Endothelial cell of umbilical vein (primary cell): ENCODE results near the gene NDUFS1.

ENCODE experiments used
- CTCF ChIP-seq, 2 donors: IDR thresholded peaks; 1 replicate in 1 of 2; 2 replicates in 1 of 2; pipeline ENCODE4 v1.5.1; 2011; ENCODE audit warnings: low read length in 2 of 2, mild to moderate bottlenecking in 2 of 2, moderate library complexity in 2 of 2, control low read depth in 1 of 2, inconsistent platforms in 1 of 2, low read depth in 1 of 2; ENCODE audit not compliant: insufficient read depth in 1 of 2; ENCODE audit errors: extremely low read depth in 1 of 2
- EZH2 ChIP-seq: IDR thresholded peaks from 2 replicates; pipeline ENCODE4 v1.6.1; 2012; ENCODE audit warnings: borderline replicate concordance, low read depth, mild to moderate bottlenecking, moderate library complexity, low read length, inconsistent platforms; ENCODE audit not compliant: severe bottlenecking
- MAX ChIP-seq: IDR thresholded peaks from 2 replicates; pipeline ENCODE4 v1.6.1; 2011; ENCODE audit not compliant: insufficient read depth, insufficient read length
- MYC ChIP-seq: IDR thresholded peaks from one replicate; pipeline ENCODE4 v1.6.1; 2011; ENCODE audit warnings: mild to moderate bottlenecking, low read depth, low read length
- POLR2A ChIP-seq: IDR thresholded peaks from 2 replicates; pipeline ENCODE4 v1.6.1; 2012; ENCODE audit warnings: low read depth, mild to moderate bottlenecking, control low read depth, low read length
- POLR2AphosphoS5 ChIP-seq: IDR thresholded peaks from 2 replicates; pipeline ENCODE4 v1.6.1; 2012; ENCODE audit warnings: low read depth, mild to moderate bottlenecking, control low read depth, low read length, moderate library complexity; ENCODE audit not compliant: insufficient read depth

GRCh38 chr2:206088248-206088647, 71.0 kb downstream of the NDUFS1 start:
- TF ChIP-seq CTCF (IDR thresholded peaks at IDR 0.05; ENCODE audit: extremely low read depth in 1 of 2, insufficient read depth in 1 of 2, low read depth in 1 of 2, low read length in 2 of 2) (no peak), POLR2AphosphoS5 (no peak), POLR2A (no peak), MAX (no peak), EZH2 (no peak), MYC (no peak)
